Memory B cell (primary cell): ENCODE data around the gene PMEPA1.
A peak's percentile ranks its signal among the peaks of the same experiment; 100 is the strongest.

Source experiments
- ATAC-seq: fragments of 150-1000 bp; cut with Tn5 transposase; 2 replicates; pipeline ENCODE4 v1.10.0; 2021; ENCODE audit warnings: low read depth, mild to moderate bottlenecking, moderate library complexity
- DNase-seq, 2 donors: peaks; one replicate each; pipeline ENCODE4 v3.0.0; 2022; ENCODE audit warnings: low spot score in 2 of 2
- H3K27ac Mint-ChIP-seq: one replicate; pipeline ENCODE4 v1.8.0; 2022; ENCODE audit warnings: mild to moderate bottlenecking, moderate library complexity, mixed read lengths
- H3K27me3 Mint-ChIP-seq: one replicate; pipeline ENCODE4 v1.8.0; 2022; ENCODE audit warnings: mixed read lengths
- H3K36me3 Mint-ChIP-seq: one replicate; pipeline ENCODE4 v1.8.0; 2022; ENCODE audit warnings: mild to moderate bottlenecking, mixed read lengths
- H3K4me1 Mint-ChIP-seq: one replicate; pipeline ENCODE4 v1.8.0; 2022; ENCODE audit warnings: mixed read lengths
- H3K4me3 Mint-ChIP-seq: one replicate; pipeline ENCODE4 v1.8.0; 2022; ENCODE audit warnings: mild to moderate bottlenecking, moderate library complexity, mixed read lengths
- H3K9me3 Mint-ChIP-seq: one replicate; pipeline ENCODE4 v1.8.0; 2022; ENCODE audit warnings: mixed read lengths

PMEPA1 gene

DNA sequence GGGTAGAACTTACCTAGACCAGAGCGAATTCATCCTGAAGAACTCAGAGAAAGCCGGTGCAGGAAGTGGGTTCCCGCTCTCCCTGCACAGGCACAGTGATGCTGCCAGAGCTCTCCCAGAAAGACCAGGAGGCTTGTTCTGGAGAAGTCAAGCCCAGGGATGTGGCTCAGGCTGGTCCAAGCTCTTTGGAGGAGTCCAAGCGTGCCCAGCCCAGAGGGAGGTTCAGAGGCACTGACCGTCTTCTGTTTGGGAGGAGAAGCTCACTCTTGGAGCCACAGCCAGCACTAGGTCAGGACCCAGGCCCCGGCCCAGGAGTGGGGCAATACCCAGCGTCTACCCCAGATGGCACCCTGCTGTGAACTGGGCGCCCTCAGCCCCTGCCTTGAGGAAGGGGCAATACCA, 1.5 kb upstream of the PMEPA1 start:
- no peak overlapping the region for H3K4me3 Mint-ChIP-seq
- peaks cover 33% of the 10 kb centered on the region for H3K4me1 Mint-ChIP-seq

GRCh38 chr20:57710841-57711240, 1.0 kb upstream of the PMEPA1 start:
- H3K36me3 Mint-ChIP-seq, result no peaks in the 10 kb centered on the region
- H3K4me3 Mint-ChIP-seq, result peak overlapping the region; percentile 90
- H3K4me1 Mint-ChIP-seq, result peaks cover 33% of the 10 kb centered on the region
- H3K27ac Mint-ChIP-seq, result peak overlapping the region; percentile 89
- ATAC-seq (no peak), DNase-seq (no peak)
- H3K9me3 Mint-ChIP-seq, result no peaks in the 10 kb centered on the region
- peaks cover 5% of the 10 kb centered on the region for H3K27me3 Mint-ChIP-seq

More for the DNA sequence above, 1.5 kb upstream of the PMEPA1 start:
- Mint-ChIP-seq H3K9me3 (no peaks in the 10 kb centered on the region), H3K36me3 (no peaks in the 10 kb centered on the region), H3K27me3 (peaks cover 5% of the 10 kb centered on the region), H3K27ac (peak overlapping the region; percentile 89)
- ATAC-seq (no peak), DNase-seq (no peak)

- peaks cover 2% of the 10 kb centered on the region for H3K27me3 Mint-ChIP-seq
- no peaks in the 10 kb centered on the region for H3K9me3 Mint-ChIP-seq
- no peak for ATAC-seq
- H3K27ac Mint-ChIP-seq, result peak overlapping the region; percentile 94
- H3K4me1 Mint-ChIP-seq, result peaks cover 48% of the 10 kb centered on the region
- H3K36me3 Mint-ChIP-seq, result no peaks in the 10 kb centered on the region
- no peak for DNase-seq
- peak overlapping the region; percentile 99 for H3K4me3 Mint-ChIP-seq
These were observed 831 bp downstream of the PMEPA1 start for GRCh38 chr20:57708694-57709673.

DNA sequence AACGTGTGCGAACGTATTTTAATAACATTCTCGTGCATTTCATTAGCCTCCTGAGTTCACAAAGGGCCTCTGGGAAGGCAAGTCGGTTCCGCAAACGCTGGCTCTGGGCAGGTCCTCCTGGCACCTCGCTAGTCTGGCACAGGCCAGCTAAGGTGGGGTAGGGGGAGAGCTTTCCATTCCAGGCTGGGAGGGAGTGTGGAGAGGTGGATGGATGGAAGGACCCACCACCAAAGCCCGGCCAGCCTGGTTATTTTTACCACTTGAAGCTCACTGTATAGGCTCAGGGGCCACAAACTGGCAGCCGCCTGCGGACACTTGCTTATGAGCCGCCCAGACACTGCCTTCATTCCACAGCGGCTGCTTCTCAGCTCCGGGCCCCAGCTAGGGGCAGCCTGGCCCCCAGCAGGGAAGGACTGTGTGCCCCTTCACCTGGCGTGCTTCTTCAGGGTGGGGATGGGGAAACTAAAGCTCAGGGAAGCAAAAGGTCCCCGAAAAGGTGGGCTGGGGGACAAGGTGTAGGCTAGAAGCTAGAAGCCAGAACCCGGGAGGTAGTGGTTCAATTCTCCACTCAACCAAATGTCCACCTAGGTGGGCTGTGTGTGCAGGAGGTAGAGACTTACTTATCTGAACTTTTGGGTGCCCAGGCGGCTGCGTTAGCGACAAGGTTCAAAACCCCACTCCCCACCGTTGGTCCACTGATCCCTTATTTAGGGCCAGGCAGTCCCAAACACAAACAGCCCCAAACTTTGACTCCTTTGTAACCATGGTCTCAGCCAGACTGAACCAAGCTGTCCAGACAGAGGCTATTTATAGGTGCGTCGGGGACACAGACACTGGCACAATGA, 1.7 kb downstream of the PMEPA1 start:
- H3K36me3 Mint-ChIP-seq, result no peaks in the 10 kb centered on the region
- H3K27me3 Mint-ChIP-seq, result peaks cover 2% of the 10 kb centered on the region
- H3K4me1 Mint-ChIP-seq, result peaks cover 49% of the 10 kb centered on the region

DNA sequence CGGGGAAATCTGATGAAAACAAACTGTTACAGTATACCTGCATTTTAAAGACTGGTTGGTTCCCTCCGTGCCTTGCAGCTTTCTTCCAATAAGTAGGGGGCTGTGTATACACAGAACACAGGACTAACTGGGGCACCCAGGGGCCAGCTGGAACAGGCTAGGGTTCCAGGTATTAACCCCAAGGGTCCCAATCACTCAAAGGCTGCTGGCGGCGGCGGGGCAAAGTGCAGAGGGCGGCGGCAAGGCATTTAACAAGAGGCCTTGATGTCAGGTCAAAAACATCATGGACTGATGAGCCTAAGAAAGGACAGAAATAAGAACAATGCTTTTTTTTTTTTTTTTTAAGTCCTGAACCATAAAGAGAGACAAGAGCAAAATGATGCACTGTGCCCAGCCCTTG, 2.5 kb downstream of the PMEPA1 start:
- H3K4me1 Mint-ChIP-seq, result peaks cover 54% of the 10 kb centered on the region
- H3K4me3 Mint-ChIP-seq, result peak overlapping the region; percentile 99
- ATAC-seq, result no peak
- peak overlapping the region; percentile 94 for H3K27ac Mint-ChIP-seq
- no peaks in the 10 kb centered on the region for H3K36me3 Mint-ChIP-seq
- no peaks in the 10 kb centered on the region for H3K9me3 Mint-ChIP-seq
- no peak for DNase-seq
- peaks cover 2% of the 10 kb centered on the region for H3K27me3 Mint-ChIP-seq

More for the DNA sequence above, 1.7 kb downstream of the PMEPA1 start:
- Mint-ChIP-seq H3K4me3 (peak overlapping the region; percentile 99), H3K9me3 (no peaks in the 10 kb centered on the region), H3K27ac (peak overlapping the region; percentile 94)
- DNase-seq, result no peak
- no peak for ATAC-seq

- ATAC-seq (no peak), DNase-seq (no peak)
- Mint-ChIP-seq H3K4me1 (peaks cover 65% of the 10 kb centered on the region), H3K27me3 (no peaks in the 10 kb centered on the region), H3K27ac (peak overlapping the region; percentile 72), H3K36me3 (no peaks in the 10 kb centered on the region), H3K9me3 (no peaks in the 10 kb centered on the region), H3K4me3 (no peak overlapping the region)
These were observed 4.5 kb downstream of the PMEPA1 start for GRCh38 chr20:57705127-57705899.

DNA sequence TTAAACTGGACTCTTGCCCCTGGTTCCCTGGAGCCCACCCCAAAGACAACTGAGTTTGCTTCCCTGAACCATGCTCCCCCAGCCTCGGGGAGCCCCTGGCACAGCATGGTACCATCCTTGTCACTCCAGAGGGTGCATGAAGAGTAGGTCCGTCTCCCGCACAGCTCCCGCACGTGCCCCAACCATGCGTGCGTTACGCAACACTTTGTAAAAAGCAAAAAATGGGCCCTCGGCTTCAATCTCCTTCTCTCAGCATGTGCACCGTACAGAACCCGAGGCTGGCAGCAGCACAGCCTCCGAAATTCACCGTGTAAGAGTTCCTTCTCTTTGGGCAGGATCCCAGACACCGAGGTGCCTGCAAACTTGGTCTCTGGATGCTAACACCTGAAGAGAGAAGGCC, 5.6 kb downstream of the PMEPA1 start:
- ATAC-seq (no peak), DNase-seq (no peak)
- H3K27ac Mint-ChIP-seq, result peak overlapping the region; percentile 72
- H3K36me3 Mint-ChIP-seq, result no peaks in the 10 kb centered on the region
- H3K9me3 Mint-ChIP-seq, result no peaks in the 10 kb centered on the region
- H3K4me1 Mint-ChIP-seq, result peaks cover 74% of the 10 kb centered on the region
- H3K27me3 Mint-ChIP-seq, result no peaks in the 10 kb centered on the region
- peak overlapping the region; percentile 24 for H3K4me3 Mint-ChIP-seq

- H3K4me1 Mint-ChIP-seq, result peaks cover 78% of the 10 kb centered on the region
- no peaks in the 10 kb centered on the region for H3K36me3 Mint-ChIP-seq
- H3K27ac Mint-ChIP-seq, result peak overlapping the region; percentile 87
- no peaks in the 10 kb centered on the region for H3K9me3 Mint-ChIP-seq
- H3K27me3 Mint-ChIP-seq, result no peaks in the 10 kb centered on the region
- peak overlapping the region; percentile 77 for H3K4me3 Mint-ChIP-seq
- peak; percentile 87 for ATAC-seq
- DNase-seq, result peak; percentile 57 to 63
These were observed 6.8 kb downstream of the PMEPA1 start for GRCh38 chr20:57703013-57703412.

- Mint-ChIP-seq H3K4me1 (peaks cover 75% of the 10 kb centered on the region), H3K27ac (peak overlapping the region; percentile 87), H3K4me3 (peak overlapping the region; percentile 77), H3K36me3 (no peaks in the 10 kb centered on the region), H3K9me3 (no peaks in the 10 kb centered on the region), H3K27me3 (no peaks in the 10 kb centered on the region)
- DNase-seq, result no peak
- no peak for ATAC-seq
These were observed 7.3 kb downstream of the PMEPA1 start for GRCh38 chr20:57702521-57702920.

- H3K27ac Mint-ChIP-seq, result peak overlapping the region; percentile 87
- DNase-seq, result no peak
- peaks cover 74% of the 10 kb centered on the region for H3K4me1 Mint-ChIP-seq
- H3K36me3 Mint-ChIP-seq, result no peaks in the 10 kb centered on the region
- H3K4me3 Mint-ChIP-seq, result peak overlapping the region; percentile 77
- H3K27me3 Mint-ChIP-seq, result no peaks in the 10 kb centered on the region
- ATAC-seq, result no peak
- H3K9me3 Mint-ChIP-seq, result no peaks in the 10 kb centered on the region
These were observed 7.7 kb downstream of the PMEPA1 start for GRCh38 chr20:57702091-57702490.

DNA sequence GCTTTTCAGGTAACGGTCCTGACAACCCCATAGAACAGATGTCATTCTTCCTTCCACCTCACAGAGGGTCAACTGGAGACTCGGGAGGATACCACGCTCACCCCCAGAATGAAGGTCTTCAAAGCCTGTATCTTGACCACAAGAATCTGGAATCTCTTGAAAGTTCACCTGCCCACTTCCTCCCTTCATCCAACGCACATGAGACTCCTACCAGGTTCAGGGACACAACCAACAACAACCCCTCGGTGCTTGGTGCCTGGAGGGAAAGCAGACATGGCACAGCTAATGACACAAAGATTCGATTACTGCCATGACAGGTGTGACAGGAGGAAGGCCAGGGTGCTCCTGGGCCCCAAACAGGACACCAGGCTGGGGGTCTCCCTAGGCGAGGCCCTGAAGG, 8.2 kb downstream of the PMEPA1 start:
- Mint-ChIP-seq H3K4me3 (peak overlapping the region; percentile 17), H3K27me3 (no peaks in the 10 kb centered on the region), H3K27ac (peak overlapping the region; percentile 50), H3K36me3 (no peaks in the 10 kb centered on the region), H3K4me1 (peaks cover 70% of the 10 kb centered on the region), H3K9me3 (no peaks in the 10 kb centered on the region)
- DNase-seq (no peak), ATAC-seq (no peak)

DNA sequence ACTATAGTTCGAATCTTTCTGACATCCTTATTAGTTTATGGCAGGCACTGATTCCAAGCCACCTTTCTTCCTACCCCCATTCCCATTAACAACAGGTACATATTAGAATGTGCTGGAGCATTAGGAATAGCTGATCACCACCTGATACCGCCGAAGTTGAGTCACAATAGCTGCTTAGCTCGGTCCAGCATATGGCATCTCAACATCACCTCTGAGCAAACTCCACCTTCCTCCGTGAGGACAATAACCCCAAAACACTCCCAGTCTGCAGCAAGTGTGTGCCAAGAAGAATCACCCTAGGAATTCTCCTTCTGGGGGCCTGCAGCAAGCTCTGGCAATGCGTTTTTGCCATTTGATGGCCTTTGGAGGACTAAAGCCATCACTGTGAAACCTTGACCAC, 8.7 kb downstream of the PMEPA1 start:
- no peaks in the 10 kb centered on the region for H3K9me3 Mint-ChIP-seq
- no peaks in the 10 kb centered on the region for H3K36me3 Mint-ChIP-seq
- peaks cover 72% of the 10 kb centered on the region for H3K4me1 Mint-ChIP-seq
- peak overlapping the region; percentile 29 for H3K27ac Mint-ChIP-seq
- no peak for DNase-seq
- no peaks in the 10 kb centered on the region for H3K27me3 Mint-ChIP-seq
- H3K4me3 Mint-ChIP-seq, result no peak overlapping the region
- no peak for ATAC-seq

- H3K4me3 Mint-ChIP-seq, result peak overlapping the region; percentile 72
- H3K9me3 Mint-ChIP-seq, result no peaks in the 10 kb centered on the region
- DNase-seq, result no peak
- H3K27me3 Mint-ChIP-seq, result no peaks in the 10 kb centered on the region
- peaks cover 70% of the 10 kb centered on the region for H3K4me1 Mint-ChIP-seq
- no peaks in the 10 kb centered on the region for H3K36me3 Mint-ChIP-seq
- peak overlapping the region; percentile 50 for H3K27ac Mint-ChIP-seq
- peak; percentile 44 for ATAC-seq
These were observed 10.4 kb downstream of the PMEPA1 start for GRCh38 chr20:57699395-57699794.
